GM10266 (cell line): Measurements from ENCODE around the gene NLGN4Y.

Source experiments
- DNase-seq: peaks from one replicate; pipeline ENCODE4 v3.0.0; 2012; ENCODE audit errors: extremely low spot score
- CTCF ChIP-seq: IDR thresholded peaks from 2 replicates; pipeline ENCODE4 v1.5.1; 2012; ENCODE audit warnings: mild to moderate bottlenecking, low read depth; ENCODE audit not compliant: control insufficient read depth, insufficient read depth; ENCODE audit errors: missing control alignments

The NLGN4Y gene

GRCh38 chrY:14637551-14637950 is 113.2 kb downstream of the NLGN4Y start:
- no peak for TF ChIP-seq CTCF
- no peak for DNase-seq

- DNase-seq = no peak
Observed at GRCh38 chrY:14641853-14642252, 117.5 kb downstream of the NLGN4Y start.

GRCh38 chrY:14644157-14644952 is 120.0 kb downstream of the NLGN4Y start:
- TF ChIP-seq CTCF = no peak
- no peak for DNase-seq

More at GRCh38 chrY:14641853-14642252, 117.5 kb downstream of the NLGN4Y start:
- TF ChIP-seq CTCF = no peak

- no peak for TF ChIP-seq CTCF
- no peak for DNase-seq
Observed at GRCh38 chrY:14679181-14679580, 154.9 kb downstream of the NLGN4Y start.

- no peak for TF ChIP-seq CTCF
- DNase-seq = no peak
Observed at GRCh38 chrY:14694543-14694942, 170.2 kb downstream of the NLGN4Y start.

- DNase-seq = no peak
Observed at GRCh38 chrY:14708158-14708557, 183.8 kb downstream of the NLGN4Y start.

More at GRCh38 chrY:14708158-14708557, 183.8 kb downstream of the NLGN4Y start:
- no peak for TF ChIP-seq CTCF
